GM23338 (cell line): Measurements from ENCODE around the gene ABCB8. TPM values are rescaled to one million over a fixed set of nuclear protein-coding genes. Genes with fewer than 3 reads are reported as not detected.

Source experiments
- EZH2 ChIP-seq: fragments of 200-600 bp; sonication (generic); IDR thresholded peaks from one replicate; pipeline ENCODE4 v1.8.0; 2017; ENCODE audit warnings: antibody characterized with exemption, mild to moderate bottlenecking, low read depth; ENCODE audit not compliant: unreplicated experiment
- NANOG ChIP-seq: IDR thresholded peaks from 2 replicates; pipeline ENCODE4 v1.6.1; 2016; ENCODE audit warnings: antibody characterized with exemption, borderline replicate concordance
- POLR2AphosphoS5 ChIP-seq: IDR thresholded peaks from 2 replicates; pipeline ENCODE4 v1.6.1; 2016; ENCODE audit warnings: antibody characterized with exemption, low read depth
- polyA plus RNA-seq: library from polyadenylated mRNA; unstranded; fragments of >200 nt; fragmentation: Nextera tagmentation; extraction: Ambion mirVana; gene quantifications from 2 replicates; pipeline ENCODE4 v1.2.1, GENCODE V29; 2016
- total RNA-seq: library from RNA; depleted of rRNA; stranded (reverse); fragments of >200 nt; shearing (Covaris generic); gene quantifications from 2 replicates; pipeline ENCODE4 v1.2.3, GENCODE V29; 2014
- TF ChIP-seq, protein P1 (sequence below): fragments of 250-450 bp; sonication (Bioruptor Pico); IDR thresholded peaks from 2 replicates; pipeline ENCODE4 v1.5.0; 2020; ENCODE audit warnings: mild to moderate bottlenecking, moderate library complexity
- TF ChIP-seq, protein P2 (sequence below): IDR thresholded peaks from one replicate; pipeline ENCODE4 v1.6.1; 2018; ENCODE audit warnings: antibody characterized with exemption; ENCODE audit not compliant: unreplicated experiment

Gene ABCB8
- total and polyA plus RNA-seq, 2 experiments from 2014 or later, result 11.4 to 27.1 TPM

DNA sequence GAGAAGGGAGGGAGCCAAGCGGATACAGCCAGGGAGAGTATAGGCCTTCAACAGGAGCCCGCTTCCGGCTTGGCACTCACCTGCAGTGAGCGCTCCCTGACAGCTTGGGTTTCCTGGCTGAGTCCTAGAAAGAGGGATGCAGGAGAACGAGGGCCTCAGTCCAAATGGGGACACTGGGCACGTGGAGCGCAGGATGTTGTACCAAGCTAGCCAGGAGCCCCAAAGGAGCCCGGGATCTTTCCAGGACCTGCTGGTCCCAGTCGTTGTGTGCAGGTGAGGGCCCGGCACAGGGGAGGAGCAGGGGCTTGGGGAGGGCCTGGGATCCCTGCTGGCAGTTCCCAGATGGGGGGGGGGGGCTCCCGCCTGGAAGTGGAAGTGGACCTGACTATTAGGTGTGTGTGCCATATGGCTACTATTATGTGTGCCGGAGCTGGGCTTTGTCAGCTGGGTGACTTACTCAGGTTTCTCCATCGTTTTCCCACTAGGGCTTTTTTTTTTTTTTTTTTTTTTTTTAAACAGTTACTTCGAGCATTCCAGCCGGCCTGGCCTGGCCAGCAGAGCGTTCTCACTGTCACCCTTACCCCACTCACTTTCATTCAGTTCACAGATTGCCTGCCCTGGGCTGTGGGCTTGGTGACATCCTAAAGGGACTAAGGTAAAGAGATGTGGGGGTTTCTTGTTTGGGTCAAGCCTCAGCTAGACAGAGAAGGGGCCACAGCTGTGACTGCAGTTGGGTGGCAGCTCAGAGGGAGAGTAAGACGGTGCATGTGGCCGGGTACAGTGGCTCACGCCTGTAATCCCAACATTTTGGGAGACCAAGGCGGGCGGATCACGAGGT lies 61.9 kb downstream of the ABCB8 start (continued):
- TF ChIP-seq, protein P1, sequence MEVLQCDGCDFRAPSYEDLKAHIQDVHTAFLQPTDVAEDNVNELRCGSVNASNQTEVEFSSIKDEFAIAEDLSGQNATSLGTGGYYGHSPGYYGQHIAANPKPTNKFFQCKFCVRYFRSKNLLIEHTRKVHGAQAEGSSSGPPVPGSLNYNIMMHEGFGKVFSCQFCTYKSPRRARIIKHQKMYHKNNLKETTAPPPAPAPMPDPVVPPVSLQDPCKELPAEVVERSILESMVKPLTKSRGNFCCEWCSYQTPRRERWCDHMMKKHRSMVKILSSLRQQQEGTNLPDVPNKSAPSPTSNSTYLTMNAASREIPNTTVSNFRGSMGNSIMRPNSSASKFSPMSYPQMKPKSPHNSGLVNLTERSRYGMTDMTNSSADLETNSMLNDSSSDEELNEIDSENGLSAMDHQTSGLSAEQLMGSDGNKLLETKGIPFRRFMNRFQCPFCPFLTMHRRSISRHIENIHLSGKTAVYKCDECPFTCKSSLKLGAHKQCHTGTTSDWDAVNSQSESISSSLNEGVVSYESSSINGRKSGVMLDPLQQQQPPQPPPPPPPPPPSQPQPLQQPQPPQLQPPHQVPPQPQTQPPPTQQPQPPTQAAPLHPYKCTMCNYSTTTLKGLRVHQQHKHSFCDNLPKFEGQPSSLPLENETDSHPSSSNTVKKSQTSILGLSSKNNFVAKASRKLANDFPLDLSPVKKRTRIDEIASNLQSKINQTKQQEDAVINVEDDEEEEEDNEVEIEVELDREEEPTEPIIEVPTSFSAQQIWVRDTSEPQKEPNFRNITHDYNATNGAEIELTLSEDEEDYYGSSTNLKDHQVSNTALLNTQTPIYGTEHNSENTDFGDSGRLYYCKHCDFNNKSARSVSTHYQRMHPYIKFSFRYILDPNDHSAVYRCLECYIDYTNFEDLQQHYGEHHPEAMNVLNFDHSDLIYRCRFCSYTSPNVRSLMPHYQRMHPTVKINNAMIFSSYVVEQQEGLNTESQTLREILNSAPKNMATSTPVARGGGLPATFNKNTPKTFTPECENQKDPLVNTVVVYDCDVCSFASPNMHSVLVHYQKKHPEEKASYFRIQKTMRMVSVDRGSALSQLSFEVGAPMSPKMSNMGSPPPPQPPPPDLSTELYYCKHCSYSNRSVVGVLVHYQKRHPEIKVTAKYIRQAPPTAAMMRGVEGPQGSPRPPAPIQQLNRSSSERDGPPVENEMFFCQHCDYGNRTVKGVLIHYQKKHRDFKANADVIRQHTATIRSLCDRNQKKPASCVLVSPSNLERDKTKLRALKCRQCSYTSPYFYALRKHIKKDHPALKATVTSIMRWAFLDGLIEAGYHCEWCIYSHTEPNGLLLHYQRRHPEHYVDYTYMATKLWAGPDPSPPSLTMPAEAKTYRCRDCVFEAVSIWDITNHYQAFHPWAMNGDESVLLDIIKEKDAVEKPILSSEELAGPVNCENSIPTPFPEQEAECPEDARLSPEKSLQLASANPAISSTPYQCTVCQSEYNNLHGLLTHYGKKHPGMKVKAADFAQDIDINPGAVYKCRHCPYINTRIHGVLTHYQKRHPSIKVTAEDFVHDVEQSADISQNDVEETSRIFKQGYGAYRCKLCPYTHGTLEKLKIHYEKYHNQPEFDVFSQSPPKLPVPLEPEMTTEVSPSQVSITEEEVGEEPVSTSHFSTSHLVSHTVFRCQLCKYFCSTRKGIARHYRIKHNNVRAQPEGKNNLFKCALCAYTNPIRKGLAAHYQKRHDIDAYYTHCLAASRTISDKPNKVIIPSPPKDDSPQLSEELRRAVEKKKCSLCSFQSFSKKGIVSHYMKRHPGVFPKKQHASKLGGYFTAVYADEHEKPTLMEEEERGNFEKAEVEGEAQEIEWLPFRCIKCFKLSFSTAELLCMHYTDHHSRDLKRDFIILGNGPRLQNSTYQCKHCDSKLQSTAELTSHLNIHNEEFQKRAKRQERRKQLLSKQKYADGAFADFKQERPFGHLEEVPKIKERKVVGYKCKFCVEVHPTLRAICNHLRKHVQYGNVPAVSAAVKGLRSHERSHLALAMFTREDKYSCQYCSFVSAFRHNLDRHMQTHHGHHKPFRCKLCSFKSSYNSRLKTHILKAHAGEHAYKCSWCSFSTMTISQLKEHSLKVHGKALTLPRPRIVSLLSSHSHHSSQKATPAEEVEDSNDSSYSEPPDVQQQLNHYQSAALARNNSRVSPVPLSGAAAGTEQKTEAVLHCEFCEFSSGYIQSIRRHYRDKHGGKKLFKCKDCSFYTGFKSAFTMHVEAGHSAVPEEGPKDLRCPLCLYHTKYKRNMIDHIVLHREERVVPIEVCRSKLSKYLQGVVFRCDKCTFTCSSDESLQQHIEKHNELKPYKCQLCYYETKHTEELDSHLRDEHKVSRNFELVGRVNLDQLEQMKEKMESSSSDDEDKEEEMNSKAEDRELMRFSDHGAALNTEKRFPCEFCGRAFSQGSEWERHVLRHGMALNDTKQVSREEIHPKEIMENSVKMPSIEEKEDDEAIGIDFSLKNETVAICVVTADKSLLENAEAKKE (CRISPR knock-in tag), result no peak
- no peak for TF ChIP-seq EZH2
- no peak for TF ChIP-seq POLR2AphosphoS5
- no peak for TF ChIP-seq NANOG
- TF ChIP-seq, protein P2, sequence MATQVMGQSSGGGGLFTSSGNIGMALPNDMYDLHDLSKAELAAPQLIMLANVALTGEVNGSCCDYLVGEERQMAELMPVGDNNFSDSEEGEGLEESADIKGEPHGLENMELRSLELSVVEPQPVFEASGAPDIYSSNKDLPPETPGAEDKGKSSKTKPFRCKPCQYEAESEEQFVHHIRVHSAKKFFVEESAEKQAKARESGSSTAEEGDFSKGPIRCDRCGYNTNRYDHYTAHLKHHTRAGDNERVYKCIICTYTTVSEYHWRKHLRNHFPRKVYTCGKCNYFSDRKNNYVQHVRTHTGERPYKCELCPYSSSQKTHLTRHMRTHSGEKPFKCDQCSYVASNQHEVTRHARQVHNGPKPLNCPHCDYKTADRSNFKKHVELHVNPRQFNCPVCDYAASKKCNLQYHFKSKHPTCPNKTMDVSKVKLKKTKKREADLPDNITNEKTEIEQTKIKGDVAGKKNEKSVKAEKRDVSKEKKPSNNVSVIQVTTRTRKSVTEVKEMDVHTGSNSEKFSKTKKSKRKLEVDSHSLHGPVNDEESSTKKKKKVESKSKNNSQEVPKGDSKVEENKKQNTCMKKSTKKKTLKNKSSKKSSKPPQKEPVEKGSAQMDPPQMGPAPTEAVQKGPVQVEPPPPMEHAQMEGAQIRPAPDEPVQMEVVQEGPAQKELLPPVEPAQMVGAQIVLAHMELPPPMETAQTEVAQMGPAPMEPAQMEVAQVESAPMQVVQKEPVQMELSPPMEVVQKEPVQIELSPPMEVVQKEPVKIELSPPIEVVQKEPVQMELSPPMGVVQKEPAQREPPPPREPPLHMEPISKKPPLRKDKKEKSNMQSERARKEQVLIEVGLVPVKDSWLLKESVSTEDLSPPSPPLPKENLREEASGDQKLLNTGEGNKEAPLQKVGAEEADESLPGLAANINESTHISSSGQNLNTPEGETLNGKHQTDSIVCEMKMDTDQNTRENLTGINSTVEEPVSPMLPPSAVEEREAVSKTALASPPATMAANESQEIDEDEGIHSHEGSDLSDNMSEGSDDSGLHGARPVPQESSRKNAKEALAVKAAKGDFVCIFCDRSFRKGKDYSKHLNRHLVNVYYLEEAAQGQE, result no peak
